ENCODE data around the gene OR5L2. TPM values are rescaled to one million over a fixed set of nuclear protein-coding genes. Genes with fewer than 3 reads are reported as not detected.

The OR5L2 gene
- total RNA-seq, 1 experiment from 2014 or later, result not detected

GRCh38 chr11:55852141-55852540 is 25.1 kb downstream of the OR5L2 start:
- H3K4ac ChIP-seq (ENCODE audit: low read depth, low read length), result no peak overlapping the region
- no peak overlapping the region for H2AFZ ChIP-seq (ENCODE audit: low read length)
- no peak overlapping the region for H2BK15ac ChIP-seq (ENCODE audit: low read depth, low read length)
- H3K79me2 ChIP-seq (ENCODE audit: insufficient read depth, low read length), result no peaks in the 10 kb centered on the region
- H3K14ac ChIP-seq (ENCODE audit: insufficient read depth, low read length), result no peak overlapping the region
- no peaks in the 10 kb centered on the region for H3K79me1 ChIP-seq (ENCODE audit: insufficient read depth, low read depth, low read length, poor library complexity, severe bottlenecking)
- no peaks in the 10 kb centered on the region for H3K4me1 ChIP-seq (ENCODE audit: insufficient read depth, low read length)
- no peak overlapping the region for H3K27ac Mint-ChIP-seq
- H2BK120ac ChIP-seq (ENCODE audit: low read depth, low read length, poor library complexity, severe bottlenecking), result no peak overlapping the region
- no peak overlapping the region for H2BK5ac ChIP-seq (ENCODE audit: insufficient read length, low read length)
- no peaks in the 10 kb centered on the region for H3K4me1 Mint-ChIP-seq
- H3K23ac ChIP-seq (ENCODE audit: insufficient read length, low read depth, low read length), result no peak overlapping the region
- H2BK12ac ChIP-seq (ENCODE audit: insufficient read length, low read depth, low read length), result no peak overlapping the region
- H2AK5ac ChIP-seq (ENCODE audit: insufficient read length, low read length), result no peak overlapping the region
- no peak overlapping the region for H2BK20ac ChIP-seq (ENCODE audit: low read depth, low read length, poor library complexity, severe bottlenecking)
- no peak overlapping the region for H3K18ac ChIP-seq (ENCODE audit: insufficient read length, low read depth, low read length)
- peaks cover 0 to 15% (median 4%) of the 10 kb centered on the region in 3 experiments; a peak in 3 of 7 replicates for H3K36me3 Mint-ChIP-seq (ENCODE audit: insufficient read depth in 1 of 3, low read depth in 3 of 3)
- H3K27me3 Mint-ChIP-seq (ENCODE audit: low read depth), result no peaks in the 10 kb centered on the region
- peaks cover 66% of the 10 kb centered on the region for H3K9me3 ChIP-seq (ENCODE audit: control insufficient read depth, low read depth, low read length)
- no peak overlapping the region for H3K4me3 Mint-ChIP-seq
- no peaks in the 10 kb centered on the region for H3K23me2 ChIP-seq (ENCODE audit: insufficient read length, low read depth, low read length, poor library complexity, severe bottlenecking)
- no peak overlapping the region for H3T11ph ChIP-seq (ENCODE audit: low read length)
- no peaks in the 10 kb centered on the region for H4K20me1 ChIP-seq (ENCODE audit: control insufficient read depth, insufficient read depth, insufficient read length)
- no peak overlapping the region for H3K4me2 ChIP-seq (ENCODE audit: insufficient read depth, insufficient read length, low read length)
- no peak overlapping the region for H3K27ac ChIP-seq (ENCODE audit: insufficient read length, low read depth, low read length)
- no peak for DNase-seq
- no peak overlapping the region for H3K9ac ChIP-seq (ENCODE audit: extremely low read depth, insufficient read length, low read length)
- H4K91ac ChIP-seq (ENCODE audit: insufficient read length, low read depth, low read length), result no peak overlapping the region
- H3K56ac ChIP-seq (ENCODE audit: insufficient read length, low read depth, low read length), result no peak overlapping the region
- no peaks in the 10 kb centered on the region for H3K27me3 ChIP-seq (ENCODE audit: insufficient read depth, low read length)
- peaks cover 76 to 87% of the 10 kb centered on the region in 2 experiments for H3K9me3 Mint-ChIP-seq
- WGBS (ENCODE audit: extremely low coverage, insufficient read length, low lambda C conversion rate), result no CpG with 5 or more reads among the region's 1 CpG
- no peak for TF ChIP-seq CTCF (conservative IDR thresholded peaks at IDR 0.05)
- H4K5ac ChIP-seq (ENCODE audit: insufficient read length, low read depth, low read length), result no peak overlapping the region
- H4K8ac ChIP-seq (replicated peaks; ENCODE audit: insufficient read length, low read depth, low read length), result no peak overlapping the region

Measured in H9 (cell line).